Vagina (tissue), 2 donors: ENCODE results near the gene PPFIA2.

Source experiments
- CTCF ChIP-seq, 3 experiments: fragments of 450-650 bp in 2 of 3; fragments of 200-600 bp in 1 of 3; sonication (generic) in 1 of 3; IDR thresholded peaks; one replicate each; pipeline ENCODE4 v1.5.1; 2017 to 2019; ENCODE audit warnings: antibody characterized with exemption in 3 of 3, mild to moderate bottlenecking in 2 of 3, moderate library complexity in 2 of 3
- POLR2A ChIP-seq, 2 donors: fragments of 450-650 bp; IDR thresholded peaks; one replicate each; pipeline ENCODE4 v1.6.1; 2017; ENCODE audit warnings: antibody characterized with exemption in 2 of 2, mild to moderate bottlenecking in 2 of 2, moderate library complexity in 2 of 2

- no peak for TF ChIP-seq POLR2A (IDR thresholded peaks at IDR 0.05)
- no peak for TF ChIP-seq CTCF (IDR thresholded peaks at IDR 0.05)
These were observed 342.6 kb downstream of the PPFIA2 start for GRCh38 chr12:81416571-81416970.
